IMR-90 (cell line): ENCODE measurements around the gene BMP7. TPM values are rescaled to one million over a fixed set of nuclear protein-coding genes. Genes with fewer than 3 reads are reported as not detected.

Experiments
- ATAC-seq: fragments of 200-7000 bp; cut with Tn5 transposase; 2 replicates; pipeline ENCODE4 v1.9.1; 2020; ENCODE audit warnings: low read depth, mild to moderate bottlenecking, moderate library complexity
- BruUV-seq: library from RNA; stranded (reverse); fragments of 400-500 nt; replicated peaks from 2 replicates; lab custom pipeline; 2021; lab: Mats Ljungman, UMichigan
- CTCF ChIA-PET: fragments of 300-600 bp; formaldehyde crosslinking; extraction: SDS; loops from one replicate; lab custom pipeline; 2021; ENCODE audit warnings: antibody characterized with exemption; lab: Yijun Ruan, JAX
- POLR2A ChIA-PET: fragments of 300-600 bp; sonication (Branson Sonifier 250); formaldehyde crosslinking; loops from one replicate; lab custom pipeline; 2022; ENCODE audit warnings: antibody characterized with exemption; ENCODE audit not compliant: unreplicated experiment; lab: Charles Lee
- DNase-seq: peaks from one replicate; pipeline ENCODE4 v3.0.0; 2013
- H2AFZ ChIP-seq: replicated peaks from 2 replicates; pipeline ENCODE3; 2013; ENCODE audit warnings: low read length, mild to moderate bottlenecking; ENCODE audit not compliant: poor library complexity
- H2AK5ac ChIP-seq: 2 replicates; pipeline ENCODE4 v1.6.1; 2013; ENCODE audit warnings: low read depth, low read length, inconsistent platforms
- H2AK9ac ChIP-seq: replicated peaks from 2 replicates; pipeline ENCODE3; 2013; ENCODE audit warnings: mild to moderate bottlenecking, low read depth, low read length, moderate library complexity; ENCODE audit not compliant: poor library complexity
- H2BK120ac ChIP-seq: 2 replicates; pipeline ENCODE4 v1.6.1; 2013; ENCODE audit warnings: low read depth, low read length, inconsistent platforms
- H2BK15ac ChIP-seq: 3 replicates; pipeline ENCODE4 v1.6.1; 2013; ENCODE audit warnings: low read depth, low read length, inconsistent platforms
- H2BK20ac ChIP-seq: 2 replicates; pipeline ENCODE4 v1.6.1; 2013; ENCODE audit warnings: low read depth, mild to moderate bottlenecking, inconsistent platforms, low read length, moderate library complexity
- H2BK5ac ChIP-seq: 2 replicates; pipeline ENCODE4 v1.6.1; 2013; ENCODE audit warnings: mild to moderate bottlenecking, low read depth, low read length, inconsistent platforms; ENCODE audit not compliant: poor library complexity, severe bottlenecking
- H3K14ac ChIP-seq: replicated peaks from 2 replicates; pipeline ENCODE4 v1.6.1; 2013; ENCODE audit warnings: low read depth, low read length, inconsistent platforms
- H3K18ac ChIP-seq: 2 replicates; pipeline ENCODE4 v1.6.1; 2013; ENCODE audit warnings: low read depth, low read length, control low read depth
- H3K23ac ChIP-seq: 2 replicates; pipeline ENCODE4 v1.6.1; 2013; ENCODE audit warnings: low read depth, low read length, inconsistent platforms
- H3K27ac ChIP-seq: 2 replicates; pipeline ENCODE4 v1.5.1; 2013; ENCODE audit warnings: mild to moderate bottlenecking, control low read depth, low read length; ENCODE audit not compliant: insufficient read depth
- H3K27me3 ChIP-seq: 2 replicates; pipeline ENCODE4 v1.6.1; 2013; ENCODE audit warnings: low read length; ENCODE audit not compliant: control insufficient read depth, insufficient read depth
- H3K36me3 ChIP-seq: 2 replicates; pipeline ENCODE4 v1.6.1; 2013; ENCODE audit warnings: low read length, mixed read lengths; ENCODE audit not compliant: control insufficient read depth, insufficient read depth
- H3K4ac ChIP-seq: 2 replicates; pipeline ENCODE4 v1.6.1; 2013; ENCODE audit warnings: low read depth, low read length, inconsistent platforms
- H3K4me1 ChIP-seq: 2 replicates; pipeline ENCODE4 v1.6.1; 2013; ENCODE audit warnings: low read length, mixed read lengths; ENCODE audit not compliant: control insufficient read depth, insufficient read depth
- H3K4me2 ChIP-seq: 2 replicates; pipeline ENCODE4 v1.6.1; 2013; ENCODE audit warnings: low read depth, mild to moderate bottlenecking, control low read depth, low read length, moderate library complexity
- H3K4me3 ChIP-seq: 2 replicates; pipeline ENCODE4 v1.5.1; 2013; ENCODE audit warnings: low read depth, mild to moderate bottlenecking, control low read depth, low read length, moderate library complexity; ENCODE audit not compliant: insufficient read depth
- H3K56ac ChIP-seq: 2 replicates; pipeline ENCODE4 v1.6.1; 2013; ENCODE audit warnings: low read length, inconsistent platforms; ENCODE audit not compliant: insufficient read depth; ENCODE audit errors: extremely low read depth
- H3K79me1 ChIP-seq, 2 experiments: 2 replicates each; pipeline ENCODE4 v1.6.1; 2013; ENCODE audit warnings: low read length in 2 of 2, inconsistent platforms in 1 of 2, low read depth in 1 of 2
- H3K9ac ChIP-seq: 2 replicates; pipeline ENCODE4 v1.6.1; 2013; ENCODE audit warnings: low read depth, low read length, control low read depth
- H3K9me1 ChIP-seq: 2 replicates; pipeline ENCODE4 v1.6.1; 2013; ENCODE audit warnings: low read length, inconsistent platforms; ENCODE audit not compliant: insufficient read depth
- H3K9me3 ChIP-seq: 2 replicates; pipeline ENCODE4 v1.6.1; 2013; ENCODE audit warnings: low read length; ENCODE audit not compliant: control insufficient read depth, insufficient read depth
- H4K20me1 ChIP-seq: 2 replicates; pipeline ENCODE4 v1.6.1; 2013; ENCODE audit warnings: low read length, inconsistent platforms; ENCODE audit not compliant: insufficient read depth
- H4K5ac ChIP-seq: 2 replicates; pipeline ENCODE4 v1.6.1; 2013; ENCODE audit warnings: mild to moderate bottlenecking, low read depth, low read length, control low read depth
- H4K8ac ChIP-seq, 2 experiments: 2 replicates each; pipeline ENCODE4 v1.6.1; 2013; ENCODE audit warnings: low read depth in 2 of 2, low read length in 2 of 2, control low read depth in 1 of 2, inconsistent platforms in 1 of 2
- H4K91ac ChIP-seq: 2 replicates; pipeline ENCODE4 v1.6.1; 2013; ENCODE audit warnings: low read depth, low read length, inconsistent platforms; ENCODE audit not compliant: insufficient read depth
- CHD1 ChIP-seq: IDR thresholded peaks from 2 replicates; pipeline ENCODE4 v1.6.1; 2012; ENCODE audit warnings: low read depth, low read length, improper control_type of control experiment
- ELK1 ChIP-seq: fragments of 150-350 bp; IDR thresholded peaks from 2 replicates; pipeline ENCODE4 v1.6.1; 2016; ENCODE audit warnings: low read depth, mild to moderate bottlenecking, low read length, moderate library complexity, borderline replicate concordance
- MXI1 ChIP-seq: IDR thresholded peaks from 2 replicates; pipeline ENCODE4 v1.6.1; 2012; ENCODE audit warnings: low read depth, mild to moderate bottlenecking, low read length, moderate library complexity, borderline replicate concordance
- RAD21 ChIP-seq: IDR thresholded peaks from 2 replicates; pipeline ENCODE4 v1.6.1; 2012; ENCODE audit warnings: low read length, improper control_type of control experiment
- RCOR1 ChIP-seq: IDR thresholded peaks from 2 replicates; pipeline ENCODE4 v1.6.1; 2012; ENCODE audit warnings: mild to moderate bottlenecking, low read length, improper control_type of control experiment; ENCODE audit not compliant: insufficient replicate concordance
- WGBS, 2 experiments: methylation state at CpG; one replicate each; pipeline versions ENCODE4 v1.1.5 to v1.1.7; 2013; ENCODE audit warnings: missing lambda C conversion rate in 2 of 2; ENCODE audit not compliant: insufficient read length in 1 of 2; ENCODE audit errors: extremely low coverage in 2 of 2; 5-methylcytosine and 5-hydroxymethylcytosine counted together
- dilution Hi-C: fragments of 300-500 bp; cut with HindIII; formaldehyde crosslinking; loops from one replicate; pipeline ENCODE4 v1.14.3; 2018; ENCODE audit warnings: low sequenced_read_pairs; ENCODE audit not compliant: unreplicated experiment
- in situ Hi-C: fragments of 300-500 bp; cut with MboI; formaldehyde crosslinking; loops from 3 replicates; pipeline ENCODE4 v1.14.3; 2019; ENCODE audit warnings: low sequenced_read_pairs, inconsistent platforms, mixed read lengths
- intact Hi-C: fragments of 100-400 bp; cut with micrococcal nuclease; formaldehyde crosslinking; loops from 2 replicates; pipeline ENCODE4 v1.10.0; 2022
- polyA plus RNA-seq, 3 experiments: library from polyadenylated mRNA; depleted of rRNA; stranded (reverse); fragments of >200 nt; gene quantifications; 2 replicates each; pipeline ENCODE4 v1.2.3, GENCODE V29; 2012; ENCODE audit warnings: low replicate concordance in 1 of 3
- total RNA-seq: library from RNA; depleted of rRNA; stranded (reverse); fragments of >200 nt; gene quantifications from 2 replicates; pipeline ENCODE4 v1.2.3, GENCODE V29; 2012
- TF ChIP-seq, protein P1 (sequence below): conservative IDR thresholded peaks from 2 replicates; pipeline ENCODE4 v1.5.1; 2012; ENCODE audit warnings: mild to moderate bottlenecking, low read depth, low read length, improper control_type of control experiment
- TF ChIP-seq, protein P2 (sequence below): fragments of 150-350 bp; IDR thresholded peaks from 2 replicates; pipeline ENCODE4 v1.6.1; 2017; ENCODE audit warnings: mild to moderate bottlenecking, antibody characterized with exemption, low read length, low read depth

Gene BMP7
- total and polyA plus RNA-seq, 2 of the 4 experiments (the other 2 are of a cell fraction) = not detected

- dilution Hi-C loops (no loop called here), intact Hi-C loops (no loop called here)
- POLR2A ChIA-PET = no interaction called here
Measured at GRCh38 chr20:57281900-57282299, 15.5 kb upstream of the BMP7 start.

More at GRCh38 chr20:57281900-57282299, 15.5 kb upstream of the BMP7 start:
- no TSS peak for BruUV-seq
- DNase-seq (no peak), ATAC-seq (no peak)
- TF ChIP-seq CHD1 = no peak
- no peak for TF ChIP-seq RAD21
- no peak for TF ChIP-seq RCOR1
- TF ChIP-seq ELK1 = no peak
- no peak for TF ChIP-seq MXI1
- TF ChIP-seq, protein P1, sequence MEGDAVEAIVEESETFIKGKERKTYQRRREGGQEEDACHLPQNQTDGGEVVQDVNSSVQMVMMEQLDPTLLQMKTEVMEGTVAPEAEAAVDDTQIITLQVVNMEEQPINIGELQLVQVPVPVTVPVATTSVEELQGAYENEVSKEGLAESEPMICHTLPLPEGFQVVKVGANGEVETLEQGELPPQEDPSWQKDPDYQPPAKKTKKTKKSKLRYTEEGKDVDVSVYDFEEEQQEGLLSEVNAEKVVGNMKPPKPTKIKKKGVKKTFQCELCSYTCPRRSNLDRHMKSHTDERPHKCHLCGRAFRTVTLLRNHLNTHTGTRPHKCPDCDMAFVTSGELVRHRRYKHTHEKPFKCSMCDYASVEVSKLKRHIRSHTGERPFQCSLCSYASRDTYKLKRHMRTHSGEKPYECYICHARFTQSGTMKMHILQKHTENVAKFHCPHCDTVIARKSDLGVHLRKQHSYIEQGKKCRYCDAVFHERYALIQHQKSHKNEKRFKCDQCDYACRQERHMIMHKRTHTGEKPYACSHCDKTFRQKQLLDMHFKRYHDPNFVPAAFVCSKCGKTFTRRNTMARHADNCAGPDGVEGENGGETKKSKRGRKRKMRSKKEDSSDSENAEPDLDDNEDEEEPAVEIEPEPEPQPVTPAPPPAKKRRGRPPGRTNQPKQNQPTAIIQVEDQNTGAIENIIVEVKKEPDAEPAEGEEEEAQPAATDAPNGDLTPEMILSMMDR = no peak
- TF ChIP-seq, protein P2, sequence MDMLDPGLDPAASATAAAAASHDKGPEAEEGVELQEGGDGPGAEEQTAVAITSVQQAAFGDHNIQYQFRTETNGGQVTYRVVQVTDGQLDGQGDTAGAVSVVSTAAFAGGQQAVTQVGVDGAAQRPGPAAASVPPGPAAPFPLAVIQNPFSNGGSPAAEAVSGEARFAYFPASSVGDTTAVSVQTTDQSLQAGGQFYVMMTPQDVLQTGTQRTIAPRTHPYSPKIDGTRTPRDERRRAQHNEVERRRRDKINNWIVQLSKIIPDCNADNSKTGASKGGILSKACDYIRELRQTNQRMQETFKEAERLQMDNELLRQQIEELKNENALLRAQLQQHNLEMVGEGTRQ = no peak
- Histone ChIP-seq H2BK15ac (no peak overlapping the region), H2AFZ (no peak overlapping the region), H4K5ac (no peak overlapping the region), H3K4me2 (no peak overlapping the region), H3K9me1 (no peaks in the 10 kb centered on the region), H2BK20ac (no peak overlapping the region), H3K9me3 (no peaks in the 10 kb centered on the region), H3K4me1 (no peaks in the 10 kb centered on the region), H3K79me1 (no peaks in the 10 kb centered on the region), H2BK120ac (no peak overlapping the region), H4K20me1 (no peaks in the 10 kb centered on the region), H2BK5ac (no peak overlapping the region), H3K4ac (no peak overlapping the region), H4K8ac (no peak overlapping the region), H3K56ac (no peak overlapping the region), H3K27ac (no peak overlapping the region), H2AK5ac (no peak overlapping the region), H3K23ac (no peak overlapping the region), H3K14ac (no peak overlapping the region), H3K18ac (no peak overlapping the region), H3K9ac (no peak overlapping the region), H3K36me3 (no peaks in the 10 kb centered on the region), H3K27me3 (peaks cover 13% of the 10 kb centered on the region), H4K91ac (no peak overlapping the region), H2AK9ac (no peak overlapping the region), H3K4me3 (no peak overlapping the region)
- CTCF ChIA-PET = no interaction called here
- in situ Hi-C loops = no loop called here
- no CpG with 5 or more reads among the region's 7 CpGs for WGBS, 2 experiments
